ENCODE data around the gene FAM236D.
"Not testable (repeated sequence)": the region's sequence is repeated elsewhere in the genome, so short reads cannot be mapped to it uniquely, and the experiment has no call there.

FAM236D gene

GRCh38 chrX:72808110-72808509, at the start of gene FAM236D:
Gene FAM236D, minus strand, starts transcription at chrX:72808210. Its CDS starts 100 bp downstream, at chrX:72808110.
- not testable (repeated sequence) for DNase-seq (ENCODE audit: insufficient read length, low spot score); FAIRE-seq

DNA sequence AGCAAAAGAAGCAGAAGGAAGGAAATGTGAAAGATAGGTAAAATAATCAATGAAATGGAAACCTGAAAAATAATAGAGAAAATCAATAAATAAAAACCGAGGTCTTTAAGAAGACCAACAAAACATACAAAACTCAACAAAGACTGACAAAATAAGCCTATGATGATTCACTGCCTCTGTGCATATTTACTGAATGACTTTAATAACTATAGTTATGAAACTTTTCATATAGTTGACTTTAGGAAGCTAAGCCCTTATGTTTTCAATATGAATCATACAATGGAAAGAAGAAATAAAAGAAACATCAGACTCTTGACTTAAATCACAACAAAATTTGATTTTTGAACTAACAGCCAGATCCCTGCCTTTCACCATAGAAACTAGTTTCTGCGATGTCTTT, 29.5 kb upstream of the FAM236D start:
- FAIRE-seq; DNase-seq (ENCODE audit: insufficient read length, low spot score): not testable (repeated sequence)

DNA sequence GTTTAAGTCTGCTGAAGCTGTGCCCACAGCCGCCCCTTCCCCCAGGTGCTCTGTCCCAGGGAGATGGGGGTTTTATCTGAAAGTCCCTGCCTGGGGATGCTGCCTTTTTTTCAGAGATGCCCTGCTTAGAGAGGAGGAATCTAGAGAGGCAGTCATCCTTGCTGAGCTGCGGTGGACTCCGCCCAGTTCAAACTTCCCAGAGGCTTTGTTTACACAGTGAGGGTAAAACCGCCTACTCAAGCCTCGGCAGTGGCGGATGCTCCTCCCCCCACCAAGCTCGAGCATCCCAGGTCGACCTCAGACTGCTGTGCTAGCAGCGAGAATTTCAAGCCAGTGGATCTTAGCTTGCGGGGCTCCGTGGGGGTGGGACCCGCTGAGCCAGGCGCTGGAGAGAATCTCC, 22.7 kb upstream of the FAM236D start:
- FAIRE-seq; DNase-seq (ENCODE audit: insufficient read length, low spot score): not testable (repeated sequence)

DNA sequence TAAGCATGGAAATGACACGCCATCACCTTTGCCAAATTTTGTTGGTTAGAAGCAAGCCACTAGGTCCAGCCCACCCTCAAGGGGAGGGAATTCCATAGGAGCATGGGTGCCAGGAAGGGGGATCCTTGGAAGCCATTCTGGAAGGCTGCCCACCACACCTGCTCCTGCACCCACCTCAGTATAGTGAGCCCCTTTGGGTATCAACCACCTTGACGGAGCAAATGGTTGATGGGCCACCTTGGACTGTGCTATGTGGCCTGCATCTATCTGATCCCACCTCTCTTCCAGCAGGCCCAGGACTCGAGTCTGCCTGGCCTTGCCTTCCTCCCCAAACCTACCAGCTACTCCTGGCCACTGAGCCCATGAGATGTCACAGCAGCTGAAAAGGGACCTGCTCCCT, 17.6 kb downstream of the FAM236D start:
- not testable (repeated sequence) for FAIRE-seq; DNase-seq (ENCODE audit: insufficient read length, low spot score)

GRCh38 chrX:72788142-72788541, 19.9 kb downstream of the FAM236D start:
- FAIRE-seq; DNase-seq (ENCODE audit: insufficient read length, low spot score): not testable (repeated sequence)

- DNase-seq (ENCODE audit: insufficient read length, low spot score); FAIRE-seq: not testable (repeated sequence)
Observed at GRCh38 chrX:72783964-72784363, 24.0 kb downstream of the FAM236D start.

DNA sequence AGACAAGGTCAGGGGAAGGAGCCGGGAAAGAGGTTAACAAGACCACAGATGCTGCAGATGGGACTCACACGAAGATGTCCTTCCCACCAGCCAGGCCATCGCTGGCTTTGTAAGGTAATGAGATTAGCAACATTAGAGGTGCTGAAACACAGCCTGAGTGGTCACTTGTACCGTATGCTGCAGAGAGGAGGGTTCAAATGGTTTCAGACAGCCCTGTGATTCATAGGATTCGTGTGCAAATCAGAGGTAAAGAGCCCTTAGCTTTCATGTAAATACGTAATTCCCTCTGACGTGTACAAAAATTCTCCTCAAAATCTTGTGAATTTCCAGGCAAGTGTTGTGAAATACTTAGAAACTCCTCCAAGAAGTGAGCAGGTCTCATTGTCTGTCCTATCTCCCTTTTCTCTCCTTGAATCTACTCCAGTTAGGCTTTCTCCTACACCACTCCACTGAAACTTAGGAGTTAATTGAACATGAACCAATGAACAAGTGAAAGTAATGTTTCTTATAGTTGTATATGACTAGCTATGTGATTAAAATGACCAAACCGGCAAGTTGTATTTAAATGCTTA, 24.6 kb downstream of the FAM236D start:
- DNase-seq (ENCODE audit: insufficient read length, low spot score); FAIRE-seq: not testable (repeated sequence)

DNA sequence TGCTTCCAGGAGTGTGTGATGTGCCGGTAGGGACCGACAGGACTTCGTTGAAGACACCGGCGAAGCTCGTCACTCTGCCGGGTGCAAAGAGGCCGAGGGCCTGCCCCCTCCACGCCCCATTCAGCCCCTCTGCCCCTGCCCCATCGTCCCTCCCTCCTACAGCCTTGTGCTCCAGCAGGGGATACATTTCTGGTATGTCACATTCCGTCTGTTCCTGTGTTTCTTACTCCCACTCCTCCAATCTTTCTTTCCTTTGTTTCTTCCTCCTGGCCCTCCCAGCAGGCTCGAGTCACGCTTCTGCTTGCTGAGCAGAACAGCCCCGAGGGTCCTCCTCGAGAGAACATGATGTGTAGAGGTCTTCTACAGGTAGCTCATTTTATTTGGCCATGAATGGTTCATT, 25.4 kb downstream of the FAM236D start, which contains the start of gene FAM236B:
FAM236B (minus strand) TSS at position 101 of the 400 bp plus-strand sequence; CDS start at position 1, 100 bp downstream.
- DNase-seq (ENCODE audit: insufficient read length, low spot score); FAIRE-seq: not testable (repeated sequence)

GRCh38 chrX:72778146-72778545, 29.9 kb downstream of the FAM236D start:
- DNase-seq (ENCODE audit: insufficient read length, low spot score): not testable (repeated sequence)
- peak; percentile 92 for FAIRE-seq

DNA sequence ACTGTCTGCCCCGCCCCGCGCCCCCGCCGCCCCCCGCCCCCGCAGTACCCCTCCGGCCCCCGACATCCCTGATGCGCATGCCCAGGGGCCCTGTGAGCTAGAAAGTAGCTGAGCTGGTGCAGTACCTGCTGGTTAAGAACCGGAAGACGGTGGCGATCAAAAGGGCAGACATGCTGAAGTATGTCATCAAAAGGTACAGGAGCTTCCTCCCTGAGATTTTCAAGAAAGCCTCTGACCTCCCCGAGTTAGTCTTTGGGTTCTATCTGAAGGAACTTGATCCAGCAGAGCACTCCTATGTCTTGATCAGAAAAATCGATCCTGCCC, 30.6 kb downstream of the FAM236D start:
- FAIRE-seq: peak; percentile 83
- DNase-seq (ENCODE audit: insufficient read length, low spot score): not testable (repeated sequence)

- FAIRE-seq: peak; percentile 94
- not testable (repeated sequence) for DNase-seq (ENCODE audit: insufficient read length, low spot score)
Observed at GRCh38 chrX:72776653-72777466, 31.1 kb downstream of the FAM236D start, which contains the start of gene DMRTC1B. Gene DMRTC1B, plus strand, starts transcription at chrX:72776890. Its CDS starts 68,246 bp downstream, at chrX:72845136.

DNA sequence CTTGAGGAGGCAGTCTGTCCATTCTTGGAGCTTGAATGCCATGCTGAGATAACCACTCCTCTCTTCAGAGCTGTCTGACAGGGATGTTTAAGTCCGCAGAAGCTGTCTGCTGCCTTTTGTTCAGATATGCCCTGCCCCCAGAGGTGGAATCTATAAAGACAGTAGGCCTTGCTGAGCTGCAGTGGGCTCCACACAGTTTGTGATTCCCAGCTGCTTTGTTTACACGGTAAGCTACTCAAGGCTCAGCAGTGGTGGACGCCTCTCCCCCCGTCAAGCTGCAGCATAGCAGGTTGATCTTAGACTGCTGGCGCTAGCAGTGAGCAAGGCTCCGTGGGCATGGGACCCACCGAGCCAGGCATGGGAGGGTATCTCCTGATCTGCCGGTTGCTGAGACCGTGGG, 47.6 kb downstream of the FAM236D start:
- not testable (repeated sequence) for DNase-seq (ENCODE audit: insufficient read length, low spot score); FAIRE-seq

All from GM19239 (cell line).